HG02840 (cell line): ENCODE measurements around the gene MAP2K5.

Experiments
- ATAC-seq: cut with Tn5 transposase; IDR thresholded peaks from one replicate; pipeline ENCODE4 v1.9.1; 2021; ENCODE audit warnings: mild to moderate bottlenecking, moderate library complexity, moderate number of reproducible peaks; ENCODE audit not compliant: unreplicated experiment, low FRiP score

MAP2K5 gene

GRCh38 chr15:67716171-67716570, 173.7 kb downstream of the MAP2K5 start:
- no peak for ATAC-seq

DNA sequence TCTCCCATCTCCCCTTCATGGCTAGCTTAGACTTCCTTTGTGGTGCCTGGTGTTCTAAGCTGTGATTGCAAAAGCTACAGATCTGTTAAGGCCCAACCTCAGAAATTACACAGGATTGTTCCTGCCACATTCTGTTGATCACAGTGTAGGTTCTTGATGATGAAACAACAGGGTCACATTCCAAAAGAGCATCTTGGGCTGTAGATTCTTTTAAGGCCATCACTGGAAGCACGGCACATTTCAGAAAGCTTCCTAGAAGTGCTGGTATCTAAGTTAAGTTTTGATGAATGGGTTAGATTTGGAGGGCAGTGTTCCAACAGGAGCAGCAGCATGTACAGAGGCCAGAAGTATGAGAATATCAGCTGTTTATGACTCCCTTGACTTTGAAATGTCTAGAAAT, 175.3 kb downstream of the MAP2K5 start:
- ATAC-seq, result no peak

DNA sequence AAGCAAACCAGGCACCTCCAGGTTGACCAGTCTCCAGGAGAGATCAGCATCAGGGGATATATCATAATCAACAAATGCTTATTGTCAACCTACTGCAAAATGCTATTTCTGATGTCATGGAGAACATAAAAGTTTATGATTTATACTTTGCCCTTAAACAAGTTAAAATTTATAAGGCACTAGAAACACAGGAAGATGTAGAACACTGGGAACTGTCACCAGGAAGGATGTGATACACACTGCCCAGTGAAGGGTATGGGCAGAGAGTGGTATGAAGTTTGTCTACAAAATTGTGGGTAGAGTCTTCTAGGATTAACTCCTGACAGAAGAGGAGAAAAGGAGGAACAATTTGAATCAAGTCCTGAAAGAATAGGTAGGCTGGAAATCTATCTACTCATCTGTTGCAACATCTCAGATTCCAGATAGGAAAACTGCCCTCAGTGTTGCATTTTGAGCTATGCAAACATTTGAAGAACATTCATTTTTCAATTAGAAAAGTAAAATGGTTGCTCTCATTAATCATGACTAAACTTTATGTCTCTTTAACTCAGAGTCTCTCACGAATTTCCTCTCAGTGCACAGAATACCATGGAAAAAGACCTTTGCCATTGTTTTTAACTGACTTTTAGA, 176.9 kb downstream of the MAP2K5 start:
- ATAC-seq, result no peak

- ATAC-seq, result no peak
These were observed 178.2 kb downstream of the MAP2K5 start for GRCh38 chr15:67720556-67721175.

DNA sequence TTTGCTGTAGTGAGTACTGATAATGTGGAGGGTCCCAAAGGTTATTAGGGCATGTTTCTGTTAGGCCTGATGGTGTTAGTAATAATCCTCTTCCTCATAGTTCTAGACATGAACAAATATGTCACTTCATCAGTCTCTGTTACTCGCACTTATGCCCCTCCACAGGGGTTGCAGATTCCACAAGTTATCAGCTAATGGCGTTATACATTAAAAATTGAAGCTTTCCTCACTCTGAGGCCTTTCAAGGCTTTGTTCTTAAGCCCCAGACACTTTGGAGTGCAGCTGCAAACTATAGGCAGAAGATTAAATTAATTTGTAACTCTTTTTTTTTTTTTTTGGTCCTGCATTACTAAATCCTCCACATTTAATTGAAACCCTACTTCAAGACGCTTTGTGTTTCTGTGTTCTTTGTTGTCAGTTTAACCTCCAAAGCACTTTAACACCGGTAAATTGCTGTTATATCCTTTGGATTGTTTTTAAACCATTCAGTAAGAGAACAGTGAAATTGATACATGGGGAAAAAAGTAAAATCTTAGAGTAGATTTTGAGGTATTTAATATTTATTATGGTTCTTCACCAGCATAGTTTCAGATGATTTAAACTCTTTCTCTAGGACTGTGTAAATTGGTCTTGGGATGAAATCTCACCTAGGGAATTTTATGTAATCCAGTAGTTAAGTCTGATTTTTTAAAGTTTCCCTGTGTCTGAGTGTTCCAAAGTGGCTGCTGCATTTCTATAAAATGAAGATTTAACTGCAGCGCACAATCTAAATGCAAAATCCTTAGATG, 179.7 kb downstream of the MAP2K5 start:
- ATAC-seq, result no peak

GRCh38 chr15:67723294-67724024, 181.0 kb downstream of the MAP2K5 start:
- ATAC-seq, result no peak

GRCh38 chr15:67724691-67725375, 182.3 kb downstream of the MAP2K5 start:
- no peak for ATAC-seq

GRCh38 chr15:67730135-67730534, 187.6 kb downstream of the MAP2K5 start:
- no peak for ATAC-seq

- no peak for ATAC-seq
These were observed 188.7 kb downstream of the MAP2K5 start for GRCh38 chr15:67731112-67731721.

- ATAC-seq, result no peak
These were observed 189.7 kb downstream of the MAP2K5 start for GRCh38 chr15:67732164-67732563.

GRCh38 chr15:67732671-67733374, 190.3 kb downstream of the MAP2K5 start:
- no peak for ATAC-seq

DNA sequence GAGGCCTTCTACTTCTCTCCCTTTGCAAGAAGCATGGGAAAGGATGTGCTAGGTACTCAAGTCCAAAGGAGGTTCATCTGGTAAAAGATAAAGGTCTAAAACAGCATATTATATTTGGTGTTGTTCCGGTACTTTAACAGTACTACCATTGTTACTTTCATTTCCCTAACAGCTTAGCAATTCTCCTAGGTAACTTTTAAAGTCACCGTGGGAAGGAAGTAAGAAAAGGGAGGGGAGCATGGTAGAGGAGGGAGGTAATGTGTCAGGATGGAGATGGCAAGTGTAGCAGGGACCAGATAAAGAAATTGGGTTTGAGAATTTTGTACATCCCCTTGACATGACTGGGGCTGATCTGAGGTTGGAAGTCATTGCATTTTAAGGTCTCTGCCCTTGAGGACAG, 193.4 kb downstream of the MAP2K5 start:
- no peak for ATAC-seq

- ATAC-seq, result no peak
These were observed 194.3 kb downstream of the MAP2K5 start for GRCh38 chr15:67736810-67737209.

- ATAC-seq, result no peak
These were observed 195.6 kb downstream of the MAP2K5 start for GRCh38 chr15:67738056-67738455.

DNA sequence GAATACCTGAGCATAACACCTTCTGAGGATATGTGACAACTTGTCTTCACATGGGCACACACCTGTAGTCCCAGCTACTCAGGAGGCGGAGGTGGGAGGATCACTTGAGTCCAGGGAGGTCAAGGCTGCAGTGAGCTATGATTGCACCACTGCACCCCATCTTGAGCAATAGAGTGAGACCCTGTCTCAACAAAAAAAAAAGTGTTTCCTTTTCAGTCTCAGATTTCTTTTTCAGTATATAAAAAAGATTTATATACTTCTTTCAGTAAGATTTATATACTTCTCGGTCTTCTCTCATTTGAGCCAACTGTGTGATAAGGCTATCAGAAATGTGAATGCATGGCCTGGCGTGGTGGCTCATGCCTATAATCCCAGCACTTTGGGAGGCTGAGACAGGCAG, 197.9 kb downstream of the MAP2K5 start:
- no peak for ATAC-seq

DNA sequence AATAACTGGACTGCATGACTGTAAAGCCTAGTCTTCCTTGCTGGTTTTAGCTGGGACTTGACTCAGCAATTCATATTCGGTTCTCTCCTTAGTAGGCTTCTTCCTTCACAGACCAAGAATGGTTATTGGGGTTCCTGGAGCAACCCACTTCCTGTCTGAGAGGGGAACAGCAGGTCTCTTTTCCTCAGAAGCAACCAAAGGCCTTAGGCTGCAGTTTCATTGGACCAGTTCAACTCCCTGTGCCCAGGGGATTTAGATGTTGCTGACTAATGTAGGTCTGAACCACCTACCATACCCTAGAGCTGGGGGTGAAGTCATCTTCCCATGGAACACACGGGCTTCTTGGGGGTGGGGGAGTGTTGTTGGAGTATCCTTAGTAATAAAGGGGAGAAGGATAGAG, 198.8 kb downstream of the MAP2K5 start:
- ATAC-seq, result no peak

DNA sequence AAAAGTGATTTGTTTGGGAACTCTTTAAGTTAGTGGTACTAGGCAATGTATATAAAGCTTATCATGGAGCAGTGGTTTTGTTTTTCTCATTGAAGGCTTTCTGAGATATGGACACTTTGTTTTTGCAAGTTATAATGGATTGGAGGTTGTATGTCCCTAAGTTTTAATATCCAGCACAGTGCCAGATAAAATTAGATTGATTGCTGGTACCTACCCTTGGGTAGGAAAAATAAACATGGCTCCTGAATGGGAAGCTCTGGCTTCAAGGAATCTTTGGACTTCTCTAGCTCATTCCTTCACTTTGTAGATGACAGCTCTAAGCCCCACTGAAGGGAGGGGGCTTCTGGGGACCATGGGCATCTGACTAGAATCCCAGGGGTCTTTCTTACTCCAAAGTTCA, 201.1 kb downstream of the MAP2K5 start:
- no peak for ATAC-seq

- ATAC-seq, result no peak
These were observed 202.0 kb downstream of the MAP2K5 start for GRCh38 chr15:67744331-67745072.
